Upper lobe of right lung (tissue), 1 donor: Measurements from ENCODE around the gene TMEM50B. TPM values are rescaled to one million over a fixed set of nuclear protein-coding genes. Genes with fewer than 3 reads are reported as not detected.

ENCODE experiments used
- ATAC-seq: fragments of 200-7000 bp; cut with Tn5 transposase; one replicate; pipeline ENCODE4 v1.9.1; 2020; ENCODE audit warnings: mild to moderate bottlenecking, moderate library complexity
- DNase-seq: peaks from one replicate; pipeline ENCODE4 v3.0.0-alpha.2; 2020
- H3K27ac ChIP-seq: fragments of 200-600 bp; one replicate; pipeline ENCODE4 v1.8.0; 2022
- H3K27me3 ChIP-seq: fragments of 200-600 bp; one replicate; pipeline ENCODE4 v1.8.0; 2022; ENCODE audit warnings: mild to moderate bottlenecking
- H3K36me3 ChIP-seq: fragments of 200-600 bp; one replicate; pipeline ENCODE4 v1.8.0; 2022
- H3K4me1 ChIP-seq: fragments of 200-600 bp; one replicate; pipeline ENCODE4 v1.8.0; 2022
- H3K4me3 ChIP-seq: fragments of 200-600 bp; one replicate; pipeline ENCODE4 v1.8.0; 2022; ENCODE audit warnings: mild to moderate bottlenecking
- H3K9me3 ChIP-seq: fragments of 200-600 bp; one replicate; pipeline ENCODE4 v1.8.0; 2022
- intact Hi-C: fragments of 100-400 bp; cut with DNase I; formaldehyde crosslinking; loops from one replicate; pipeline ENCODE4 v1.11.0; 2022
- total RNA-seq: library from RNA; stranded (reverse); fragmentation: NEBNext Ultra II Directional; extraction: Animal tissue kit (Norgen Biotek cat#: 25700); gene quantifications from one replicate; pipeline ENCODE4 v1.2.1, GENCODE V29; 2021
- TF ChIP-seq, protein P1 (sequence below): fragments of 200-600 bp; IDR thresholded peaks from one replicate; pipeline ENCODE4 v1.8.0; 2022; ENCODE audit warnings: antibody characterized with exemption
- donor health status: DM: no; HTN: yes; CAD: no; lungs with severe emphysema.

The TMEM50B gene
- total RNA-seq, 1 donor from 2014 or later = 73.2 TPM

DNA sequence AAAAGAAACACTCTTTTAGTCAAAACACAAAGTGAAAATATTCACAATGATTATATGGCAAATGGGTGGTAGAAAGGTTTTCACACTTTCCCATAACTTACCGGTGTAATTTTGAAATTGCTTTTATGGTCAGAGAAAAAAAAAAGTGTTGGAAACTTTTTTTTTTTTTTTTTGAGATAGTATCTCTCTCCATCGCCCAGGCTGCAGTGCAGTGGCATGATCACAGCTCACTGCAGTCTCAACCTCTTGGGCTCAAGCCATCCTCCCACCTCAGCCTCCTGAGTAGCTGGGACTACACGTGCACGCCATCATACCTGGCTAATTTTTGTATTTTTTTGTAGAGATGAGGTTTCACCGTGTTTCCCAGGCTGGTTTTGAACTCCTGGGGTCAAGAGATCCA is 73.3 kb downstream of the TMEM50B start:
- DNase-seq = no peak
- Histone ChIP-seq H3K27ac (no peak overlapping the region), H3K36me3 (no peaks in the 10 kb centered on the region), H3K4me1 (peaks cover 18% of the 10 kb centered on the region), H3K27me3 (no peaks in the 10 kb centered on the region), H3K9me3 (no peaks in the 10 kb centered on the region), H3K4me3 (no peak overlapping the region)
- TF ChIP-seq, protein P1, sequence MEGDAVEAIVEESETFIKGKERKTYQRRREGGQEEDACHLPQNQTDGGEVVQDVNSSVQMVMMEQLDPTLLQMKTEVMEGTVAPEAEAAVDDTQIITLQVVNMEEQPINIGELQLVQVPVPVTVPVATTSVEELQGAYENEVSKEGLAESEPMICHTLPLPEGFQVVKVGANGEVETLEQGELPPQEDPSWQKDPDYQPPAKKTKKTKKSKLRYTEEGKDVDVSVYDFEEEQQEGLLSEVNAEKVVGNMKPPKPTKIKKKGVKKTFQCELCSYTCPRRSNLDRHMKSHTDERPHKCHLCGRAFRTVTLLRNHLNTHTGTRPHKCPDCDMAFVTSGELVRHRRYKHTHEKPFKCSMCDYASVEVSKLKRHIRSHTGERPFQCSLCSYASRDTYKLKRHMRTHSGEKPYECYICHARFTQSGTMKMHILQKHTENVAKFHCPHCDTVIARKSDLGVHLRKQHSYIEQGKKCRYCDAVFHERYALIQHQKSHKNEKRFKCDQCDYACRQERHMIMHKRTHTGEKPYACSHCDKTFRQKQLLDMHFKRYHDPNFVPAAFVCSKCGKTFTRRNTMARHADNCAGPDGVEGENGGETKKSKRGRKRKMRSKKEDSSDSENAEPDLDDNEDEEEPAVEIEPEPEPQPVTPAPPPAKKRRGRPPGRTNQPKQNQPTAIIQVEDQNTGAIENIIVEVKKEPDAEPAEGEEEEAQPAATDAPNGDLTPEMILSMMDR = no peak
- ATAC-seq = no peak
- intact Hi-C loops = no loop called here

DNA sequence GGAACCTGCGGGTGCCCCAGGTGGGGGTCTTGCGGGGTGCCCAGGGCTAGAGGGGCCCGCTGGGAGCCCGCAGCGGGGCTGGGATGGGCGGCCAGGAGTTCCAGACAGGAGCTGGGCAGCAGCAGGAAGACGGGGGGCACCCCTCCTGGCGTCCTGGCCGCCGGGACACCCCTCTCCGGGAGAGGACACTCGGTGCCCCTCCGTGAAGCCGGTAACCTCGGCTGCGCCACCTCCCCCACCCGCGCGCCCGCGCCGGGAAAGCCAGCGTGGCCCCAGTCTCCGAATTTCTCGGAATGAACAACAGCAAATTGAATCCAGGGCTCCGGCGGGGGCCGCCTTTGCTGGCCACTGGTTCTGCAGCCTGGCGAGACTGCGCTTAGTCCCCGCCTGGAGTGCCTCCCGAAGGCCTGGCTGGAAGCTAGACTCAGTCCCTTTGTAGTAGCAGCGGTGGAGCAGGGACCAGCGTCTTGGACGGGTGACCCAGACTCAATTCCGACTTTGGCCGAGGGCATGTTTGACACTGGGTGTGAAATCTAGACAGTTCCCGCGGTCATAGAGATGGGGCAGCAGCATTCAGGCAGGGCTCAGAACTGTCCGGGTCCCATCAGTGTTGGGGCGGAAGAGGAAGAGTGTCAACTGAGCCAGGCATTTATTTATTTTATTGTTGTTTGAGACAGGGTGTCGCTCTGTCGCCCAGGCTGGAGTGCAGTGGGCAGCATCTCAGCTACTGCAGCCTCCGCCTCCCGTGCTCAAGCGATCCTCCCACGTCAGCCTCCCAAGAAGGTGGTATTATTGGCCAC is 75.8 kb downstream of the TMEM50B start:
- Histone ChIP-seq H3K4me3 (peak overlapping the region; percentile 90), H3K9me3 (no peaks in the 10 kb centered on the region), H3K27me3 (no peaks in the 10 kb centered on the region), H3K36me3 (no peaks in the 10 kb centered on the region), H3K4me1 (peaks cover 21% of the 10 kb centered on the region), H3K27ac (peak overlapping the region; percentile 95)
- ATAC-seq (peak; percentile 48), DNase-seq (peak; percentile 85)
- intact Hi-C loops = no loop called here
- TF ChIP-seq, protein P1 = no peak

DNA sequence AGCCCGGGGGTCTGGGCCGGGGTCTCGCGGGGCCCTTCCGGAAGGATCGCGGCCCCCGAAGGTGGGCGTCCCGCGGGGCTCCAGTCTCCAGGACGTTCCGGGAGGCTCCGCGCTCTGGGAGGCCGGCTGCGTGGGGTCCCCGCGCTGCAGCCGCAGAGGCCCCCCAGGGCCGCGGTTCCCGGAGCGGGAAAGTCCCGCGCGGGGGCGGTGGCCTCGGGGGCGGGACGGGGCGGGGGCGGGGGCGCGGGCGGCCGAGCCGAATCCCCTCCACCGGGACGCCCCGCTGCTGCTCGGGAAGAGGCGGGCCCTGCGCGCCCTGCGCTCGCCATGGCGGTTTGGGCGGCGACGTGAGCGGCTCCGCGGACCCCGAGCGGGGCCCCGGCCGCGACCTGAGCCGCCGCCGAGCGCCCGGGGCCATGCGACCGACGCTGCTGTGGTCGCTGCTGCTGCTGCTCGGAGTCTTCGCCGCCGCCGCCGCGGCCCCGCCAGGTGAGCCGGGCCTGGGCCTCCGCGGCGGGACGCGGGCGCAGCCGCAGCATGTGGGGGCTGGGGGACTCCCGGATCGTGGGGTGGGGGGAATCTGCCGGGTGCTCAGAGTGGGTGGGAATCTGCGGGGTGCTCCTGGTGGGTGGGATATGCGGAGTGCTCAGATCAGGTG is 76.5 kb downstream of the TMEM50B start, which contains the start of gene IFNGR2:
Gene IFNGR2 (plus strand): TSS at position 286 of the 658 bp plus-strand sequence. CDS start 131 bp downstream, at position 417.
- ATAC-seq = peak; percentile 63
- DNase-seq = peak; percentile 85
- Histone ChIP-seq H3K9me3 (no peaks in the 10 kb centered on the region), H3K4me3 (peak within 1 kb of the TSS; percentile 90), H3K36me3 (no peaks in the 10 kb centered on the region), H3K27ac (peak within 1 kb of the TSS; percentile 95), H3K27me3 (no peaks in the 10 kb centered on the region), H3K4me1 (peaks cover 21% of the 10 kb centered on the region)
- intact Hi-C loops = no loop called here
- TF ChIP-seq, protein P1 = no peak

DNA sequence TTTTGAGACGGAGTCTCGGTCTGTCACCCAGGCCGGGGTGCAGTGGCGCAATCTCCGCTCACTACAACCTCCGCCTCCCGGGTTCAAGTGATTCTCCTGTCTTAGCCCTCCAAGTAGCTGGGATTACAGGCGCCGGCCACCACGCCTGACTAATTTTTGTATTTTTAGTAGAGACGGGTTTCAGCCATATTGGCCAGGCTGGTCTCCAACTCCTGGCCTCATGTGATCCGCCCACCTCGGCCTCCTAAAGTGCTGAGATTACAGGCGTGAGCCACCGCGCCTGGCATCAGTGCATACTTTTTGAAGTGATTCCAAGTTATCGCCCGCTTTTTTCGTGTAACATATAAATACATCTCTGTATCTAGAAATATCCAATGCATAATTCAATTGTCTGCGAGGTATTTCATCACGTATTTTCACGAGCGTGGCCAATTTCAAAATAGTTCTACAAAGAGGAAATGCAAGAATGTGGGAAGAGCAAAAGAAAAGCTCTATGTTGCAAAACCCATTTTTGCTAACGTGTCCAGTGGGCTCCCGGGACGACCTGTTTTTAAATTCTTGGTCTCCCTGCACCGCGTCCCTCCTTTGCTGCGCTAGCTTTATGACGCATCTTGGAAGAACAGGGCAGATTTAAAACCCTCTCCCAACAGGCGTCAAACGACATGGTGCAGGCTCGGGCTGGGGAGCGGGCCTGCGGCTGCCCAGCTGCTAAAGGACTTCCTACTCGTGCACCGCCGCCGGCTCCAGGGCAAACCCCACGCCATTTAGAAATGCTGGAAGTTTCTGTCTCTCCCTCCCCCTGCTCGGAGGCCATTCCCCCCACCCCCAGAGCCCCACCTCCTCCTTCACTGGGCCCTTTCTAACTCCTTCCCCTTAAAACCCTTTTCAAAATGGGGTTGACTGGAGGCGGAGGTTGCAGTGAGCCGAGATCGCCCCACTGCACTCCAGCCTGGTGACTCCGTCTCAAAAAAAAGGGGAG is 77.5 kb downstream of the TMEM50B start:
- TF ChIP-seq, protein P1 = no peak
- intact Hi-C loops = no loop called here
- peaks cover 21% of the 10 kb centered on the region for H3K4me1 ChIP-seq
- no peaks in the 10 kb centered on the region for H3K9me3 ChIP-seq
- no peaks in the 10 kb centered on the region for H3K27me3 ChIP-seq
- DNase-seq = peak; percentile 87
- peak overlapping the region; percentile 90 for H3K4me3 ChIP-seq
- peak; percentile 72 for ATAC-seq
- H3K36me3 ChIP-seq = no peaks in the 10 kb centered on the region
- peak overlapping the region; percentile 95 for H3K27ac ChIP-seq

DNA sequence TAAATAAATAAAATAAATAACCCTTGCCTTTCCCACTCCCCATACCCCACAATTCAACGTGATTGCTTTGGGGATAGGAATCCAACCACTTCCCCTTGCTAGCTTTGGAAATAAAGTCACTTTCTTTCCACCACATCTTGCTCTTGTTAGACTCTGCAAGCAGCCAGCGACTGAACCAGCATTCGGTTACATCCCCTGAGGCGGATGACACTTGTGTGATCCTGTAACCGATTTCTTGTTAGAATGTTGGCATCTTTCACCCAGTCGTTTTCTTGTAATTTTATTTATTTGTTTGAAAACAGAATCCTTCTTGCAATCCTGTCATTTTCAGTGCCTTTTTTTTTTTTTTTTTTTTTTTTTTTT is 78.2 kb downstream of the TMEM50B start:
- no peak overlapping the region for H3K4me3 ChIP-seq
- TF ChIP-seq, protein P1 = no peak
- H3K36me3 ChIP-seq = no peaks in the 10 kb centered on the region
- DNase-seq = no peak
- intact Hi-C loops = no loop called here
- no peak overlapping the region for H3K27ac ChIP-seq
- peaks cover 23% of the 10 kb centered on the region for H3K4me1 ChIP-seq
- no peaks in the 10 kb centered on the region for H3K27me3 ChIP-seq
- H3K9me3 ChIP-seq = no peaks in the 10 kb centered on the region
- no peak for ATAC-seq
